Measurements from ENCODE around the gene C11orf42. TPM values are rescaled to one million over a fixed set of nuclear protein-coding genes. Genes with fewer than 3 reads are reported as not detected.
"Not testable (repeated sequence)": the region's sequence is repeated elsewhere in the genome, so short reads cannot be mapped to it uniquely, and the experiment has no call there.

C11orf42 gene
- total RNA-seq, 1 experiment from 2014 or later = not detected

GRCh38 chr11:6241316-6241715, 36.0 kb downstream of the C11orf42 start:
- DNase-seq (ENCODE audit: low read depth, low spot score) = no peak
- in situ Hi-C loops (cut with HindIII; ENCODE audit: low pct_unique_long_range_greater_than_20kb, low sequenced_read_pairs) = no loop called here

- DNase-seq (ENCODE audit: low read depth, low spot score) = no peak
- in situ Hi-C loops (cut with HindIII; ENCODE audit: low pct_unique_long_range_greater_than_20kb, low sequenced_read_pairs) = no loop called here
These were observed 40.2 kb downstream of the C11orf42 start for GRCh38 chr11:6245536-6245935.

- in situ Hi-C loops (cut with HindIII; ENCODE audit: low pct_unique_long_range_greater_than_20kb, low sequenced_read_pairs) = no loop called here
These were observed 42.9 kb downstream of the C11orf42 start for GRCh38 chr11:6248248-6248647.

GRCh38 chr11:6248897-6249296, 43.5 kb downstream of the C11orf42 start:
- in situ Hi-C loops (cut with HindIII; ENCODE audit: low pct_unique_long_range_greater_than_20kb, low sequenced_read_pairs); DNase-seq (ENCODE audit: low read depth, low spot score): not testable (repeated sequence)

More at GRCh38 chr11:6248248-6248647, 42.9 kb downstream of the C11orf42 start:
- no peak for DNase-seq (ENCODE audit: low read depth, low spot score)

- peak; percentile 5 for DNase-seq (ENCODE audit: low read depth, low spot score)
- in situ Hi-C loops (cut with HindIII; ENCODE audit: low pct_unique_long_range_greater_than_20kb, low sequenced_read_pairs) = loop anchor here (10.0 kb wide), 1 partner anchor 55 kb away; no protein-coding TSS in a partner anchor
These were observed 44.6 kb downstream of the C11orf42 start for GRCh38 chr11:6249770-6250555.

GRCh38 chr11:6251120-6251733, 45.9 kb downstream of the C11orf42 start:
- peak; percentile 74 for DNase-seq (ENCODE audit: low read depth, low spot score)
- in situ Hi-C loops (cut with HindIII; ENCODE audit: low pct_unique_long_range_greater_than_20kb, low sequenced_read_pairs) = loop anchor here (10.0 kb wide), 1 partner anchor 54 kb away; no protein-coding TSS in a partner anchor

- in situ Hi-C loops (cut with HindIII; ENCODE audit: low pct_unique_long_range_greater_than_20kb, low sequenced_read_pairs) = loop anchor here (10.0 kb wide), 1 partner anchor 53 kb away; no protein-coding TSS in a partner anchor
- DNase-seq (ENCODE audit: low read depth, low spot score) = no peak
These were observed 46.7 kb downstream of the C11orf42 start for GRCh38 chr11:6251990-6252473.

- in situ Hi-C loops (cut with HindIII; ENCODE audit: low pct_unique_long_range_greater_than_20kb, low sequenced_read_pairs) = loop anchor here (10.0 kb wide), 1 partner anchor 52 kb away; no protein-coding TSS in a partner anchor
These were observed 47.8 kb downstream of the C11orf42 start for GRCh38 chr11:6253197-6253596.

GRCh38 chr11:6258141-6258540, 52.8 kb downstream of the C11orf42 start:
- in situ Hi-C loops (cut with HindIII; ENCODE audit: low pct_unique_long_range_greater_than_20kb, low sequenced_read_pairs) = loop anchor here (10.0 kb wide), 1 partner anchor 47 kb away; no protein-coding TSS in a partner anchor
- DNase-seq (ENCODE audit: low read depth, low spot score) = no peak

More at GRCh38 chr11:6253197-6253596, 47.8 kb downstream of the C11orf42 start:
- DNase-seq (ENCODE audit: low read depth, low spot score) = no peak

GRCh38 chr11:6258571-6259081, 53.3 kb downstream of the C11orf42 start:
- DNase-seq (ENCODE audit: low read depth, low spot score) = no peak
- in situ Hi-C loops (cut with HindIII; ENCODE audit: low pct_unique_long_range_greater_than_20kb, low sequenced_read_pairs) = loop anchor here (10.0 kb wide), 1 partner anchor 46 kb away; no protein-coding TSS in a partner anchor

GRCh38 chr11:6260207-6260726, 54.9 kb downstream of the C11orf42 start:
- no peak for DNase-seq (ENCODE audit: low read depth, low spot score)
- in situ Hi-C loops (cut with HindIII; ENCODE audit: low pct_unique_long_range_greater_than_20kb, low sequenced_read_pairs) = no loop called here

Other genes starting within 250 kb of the C11orf42 start
- not detected in 2 replicates for gene OR56A5, start 237.1 kb upstream of the C11orf42 start, total RNA-seq (2014; rRNA removed; shearing (Covaris generic))
- not detected in 2 replicates for gene OR52L1, start 218.6 kb upstream of the C11orf42 start, total RNA-seq (2014; rRNA removed; shearing (Covaris generic))
- not detected in 2 replicates for gene OR56A4, start 198.6 kb upstream of the C11orf42 start, total RNA-seq (2014; rRNA removed; shearing (Covaris generic))
- gene OR56A1, start 174.8 kb upstream of the C11orf42 start, total RNA-seq (2014; rRNA removed; shearing (Covaris generic)) = not detected in 2 replicates
- not detected in 2 replicates for gene OR56B4, start 97.9 kb upstream of the C11orf42 start, total RNA-seq (2014; rRNA removed; shearing (Covaris generic))
- not detected in 2 replicates for gene OR52B2, start 35.2 kb upstream of the C11orf42 start, total RNA-seq (2014; rRNA removed; shearing (Covaris generic))
- not detected in 2 replicates for gene OR52W1, start 6.3 kb upstream of the C11orf42 start, total RNA-seq (2014; rRNA removed; shearing (Covaris generic))
- gene FHIP1B, start 29.1 kb downstream of the C11orf42 start, total RNA-seq (2014; rRNA removed; shearing (Covaris generic)) = 13.5 and 16.8 TPM in 2 replicates
- gene CNGA4, start 33.5 kb downstream of the C11orf42 start, total RNA-seq (2014; rRNA removed; shearing (Covaris generic)) = not detected in 2 replicates
- gene CCKBR, start 54.3 kb downstream of the C11orf42 start, total RNA-seq (2014; rRNA removed; shearing (Covaris generic)) = not detected in 2 replicates
- 6.7 and 8.5 TPM in 2 replicates for gene CAVIN3, start 114.9 kb downstream of the C11orf42 start, total RNA-seq (2014; rRNA removed; shearing (Covaris generic))
- gene SMPD1, start 184.9 kb downstream of the C11orf42 start, total RNA-seq (2014; rRNA removed; shearing (Covaris generic)) = 39.4 and 40.0 TPM in 2 replicates
- 38.0 and 46.2 TPM in 2 replicates for gene APBB1, start 213.5 kb downstream of the C11orf42 start, total RNA-seq (2014; rRNA removed; shearing (Covaris generic))
- gene HPX, start 235.4 kb downstream of the C11orf42 start, total RNA-seq (2014; rRNA removed; shearing (Covaris generic)) = 0.35 TPM in 1 of 2 replicates, not detected in the other

Data from SK-MEL-5 (cell line).